Testis (tissue), 3 donors: Measurements from ENCODE around the gene CDC42EP4. TPM values are rescaled to one million over a fixed set of nuclear protein-coding genes. Genes with fewer than 3 reads are reported as not detected.

Experiments
- DNase-seq: peaks from one replicate; pipeline ENCODE4 v3.0.0-alpha.2; 2019
- H3K27ac ChIP-seq, 2 donors: fragments of 200-600 bp; sonication (generic); one replicate each; pipeline ENCODE4 v1.5.1; 2019
- H3K27me3 ChIP-seq: fragments of 200-600 bp; sonication (generic); one replicate; pipeline ENCODE4 v1.5.1; 2019
- H3K36me3 ChIP-seq: fragments of 200-600 bp; sonication (generic); one replicate; pipeline ENCODE4 v1.5.1; 2017; ENCODE audit warnings: low read depth; ENCODE audit errors: missing control alignments
- H3K4me1 ChIP-seq: fragments of 200-600 bp; sonication (generic); one replicate; pipeline ENCODE4 v1.5.1; 2019
- H3K4me3 ChIP-seq, 2 donors: fragments of 200-600 bp; sonication (generic); one replicate each; pipeline ENCODE4 v1.5.1; 2017 to 2019
- H3K9me3 ChIP-seq: fragments of 200-600 bp; sonication (generic); one replicate; pipeline ENCODE4 v1.5.1; 2017
- POLR2A ChIP-seq: fragments of 450-650 bp; IDR thresholded peaks from one replicate; pipeline ENCODE4 v1.6.1; 2017; ENCODE audit warnings: antibody characterized with exemption, mild to moderate bottlenecking, moderate library complexity
- WGBS, 2 donors: methylation state at CpG; one replicate each; pipeline ENCODE4 v1.1.5; 2018; 5-methylcytosine and 5-hydroxymethylcytosine counted together
- intact Hi-C: fragments of 100-400 bp; cut with DNase I; formaldehyde crosslinking; loops from one replicate; pipeline ENCODE4 v1.15.1; 2023; ENCODE audit warnings: low total_unique reads
- polyA plus RNA-seq: library from polyadenylated mRNA; stranded (reverse); fragments of 350-450 nt; fragmentation: Illumina TruSeq; extraction: RNeasy Lipid Tissue Mini Kit (QIAGEN cat#74804); gene quantifications from one replicate; pipeline ENCODE4 v1.2.3, GENCODE V29; 2014; ENCODE audit warnings: low read depth, low replicate concordance; ENCODE audit not compliant: insufficient read depth
- total RNA-seq, 2 donors: library from RNA; depleted of rRNA; stranded (reverse); fragments of >200 nt; gene quantifications; one replicate each; pipeline ENCODE4 v1.2.3, GENCODE V29; 2016
- TF ChIP-seq, protein P1 (sequence below), 3 experiments: fragments of 450-650 bp in 2 of 3; fragments of 200-600 bp in 1 of 3; sonication (generic) in 1 of 3; IDR thresholded peaks; one replicate each; pipeline ENCODE4 v1.5.1; 2016 to 2019; ENCODE audit warnings: antibody characterized with exemption in 3 of 3, mild to moderate bottlenecking in 2 of 3, moderate library complexity in 1 of 3

CDC42EP4 gene
- total and polyA plus RNA-seq, 3 donors from 2014 or later, result 55.9 to 140 (median 103) TPM

GRCh38 chr17:73261617-73261951 is 50.2 kb downstream of the CDC42EP4 start, which contains the start of gene CPSF4L:
Gene CPSF4L, minus strand, starts transcription at chr17:73261880. Its CDS starts 62 bp downstream, at chr17:73261818.
- no peak for DNase-seq
- H3K9me3 ChIP-seq, result no peaks in the 10 kb centered on the region
- no peak within 1 kb of the TSS for H3K4me3 ChIP-seq
- H3K27me3 ChIP-seq, result no peaks in the 10 kb centered on the region
- H3K4me1 ChIP-seq, result peaks cover 25% of the 10 kb centered on the region
- H3K27ac ChIP-seq, result peak within 1 kb of the TSS; percentile 37 to 55
- intact Hi-C loops, result no loop called here
- H3K36me3 ChIP-seq, result no peaks in the 10 kb centered on the region
- WGBS, 2 donors, result 56 to 84% methylated on average over 6 to 9 of the region's 9 CpGs
- TF ChIP-seq, protein P1, sequence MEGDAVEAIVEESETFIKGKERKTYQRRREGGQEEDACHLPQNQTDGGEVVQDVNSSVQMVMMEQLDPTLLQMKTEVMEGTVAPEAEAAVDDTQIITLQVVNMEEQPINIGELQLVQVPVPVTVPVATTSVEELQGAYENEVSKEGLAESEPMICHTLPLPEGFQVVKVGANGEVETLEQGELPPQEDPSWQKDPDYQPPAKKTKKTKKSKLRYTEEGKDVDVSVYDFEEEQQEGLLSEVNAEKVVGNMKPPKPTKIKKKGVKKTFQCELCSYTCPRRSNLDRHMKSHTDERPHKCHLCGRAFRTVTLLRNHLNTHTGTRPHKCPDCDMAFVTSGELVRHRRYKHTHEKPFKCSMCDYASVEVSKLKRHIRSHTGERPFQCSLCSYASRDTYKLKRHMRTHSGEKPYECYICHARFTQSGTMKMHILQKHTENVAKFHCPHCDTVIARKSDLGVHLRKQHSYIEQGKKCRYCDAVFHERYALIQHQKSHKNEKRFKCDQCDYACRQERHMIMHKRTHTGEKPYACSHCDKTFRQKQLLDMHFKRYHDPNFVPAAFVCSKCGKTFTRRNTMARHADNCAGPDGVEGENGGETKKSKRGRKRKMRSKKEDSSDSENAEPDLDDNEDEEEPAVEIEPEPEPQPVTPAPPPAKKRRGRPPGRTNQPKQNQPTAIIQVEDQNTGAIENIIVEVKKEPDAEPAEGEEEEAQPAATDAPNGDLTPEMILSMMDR (IDR thresholded peaks at IDR 0.05), result no peak
- TF ChIP-seq POLR2A, result no peak

- Histone ChIP-seq H3K27ac (no peak overlapping the region), H3K36me3 (no peaks in the 10 kb centered on the region), H3K9me3 (no peaks in the 10 kb centered on the region), H3K27me3 (no peaks in the 10 kb centered on the region), H3K4me1 (peaks cover 16% of the 10 kb centered on the region), H3K4me3 (no peak overlapping the region)
- peak; percentile 51 for DNase-seq
- intact Hi-C loops, result loop anchor here (5.0 kb wide), 1 partner anchor 110 kb away; no protein-coding TSS in a partner anchor
- TF ChIP-seq, protein P1 (IDR thresholded peaks at IDR 0.05), result no peak
- TF ChIP-seq POLR2A, result no peak
- whole genome bisulfite sequencing, 2 donors, result 84 to 88% methylated on average over 6 of the region's 6 CpGs
These were observed 54.3 kb downstream of the CDC42EP4 start for GRCh38 chr17:73257516-73257915.

DNA sequence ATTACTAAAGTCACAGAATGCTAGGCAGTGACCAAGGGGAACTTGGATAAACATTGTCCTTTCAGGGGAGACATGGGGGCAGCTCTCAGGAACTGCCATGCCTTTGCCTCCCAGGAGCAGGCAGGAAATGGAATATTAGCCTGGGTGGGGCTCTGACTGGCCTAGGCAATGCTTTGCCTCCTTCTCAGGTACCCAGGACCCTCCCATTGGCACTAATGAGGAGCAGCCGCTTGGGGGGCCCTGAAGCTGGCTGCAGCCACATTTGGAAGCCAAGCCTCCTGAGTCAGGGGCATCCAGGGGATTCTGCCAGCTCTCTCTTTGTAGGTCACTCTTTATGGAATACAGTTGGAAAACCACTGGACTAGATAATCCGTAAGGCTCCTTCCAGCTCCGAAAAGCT is 55.6 kb downstream of the CDC42EP4 start:
- WGBS, 2 donors, result 84 to 95% methylated on average over 2 to 3 of the region's 3 CpGs
- intact Hi-C loops, result loop anchor here (5.0 kb wide), 1 partner anchor 111 kb away; no protein-coding TSS in a partner anchor
- TF ChIP-seq POLR2A, result no peak
- TF ChIP-seq, protein P1 (IDR thresholded peaks at IDR 0.05), result no peak
- H3K36me3 ChIP-seq, result no peaks in the 10 kb centered on the region
- DNase-seq, result no peak
- H3K27ac ChIP-seq, result no peak overlapping the region
- H3K27me3 ChIP-seq, result no peaks in the 10 kb centered on the region
- no peaks in the 10 kb centered on the region for H3K9me3 ChIP-seq
- peaks cover 8% of the 10 kb centered on the region for H3K4me1 ChIP-seq
- H3K4me3 ChIP-seq, result no peak overlapping the region

DNA sequence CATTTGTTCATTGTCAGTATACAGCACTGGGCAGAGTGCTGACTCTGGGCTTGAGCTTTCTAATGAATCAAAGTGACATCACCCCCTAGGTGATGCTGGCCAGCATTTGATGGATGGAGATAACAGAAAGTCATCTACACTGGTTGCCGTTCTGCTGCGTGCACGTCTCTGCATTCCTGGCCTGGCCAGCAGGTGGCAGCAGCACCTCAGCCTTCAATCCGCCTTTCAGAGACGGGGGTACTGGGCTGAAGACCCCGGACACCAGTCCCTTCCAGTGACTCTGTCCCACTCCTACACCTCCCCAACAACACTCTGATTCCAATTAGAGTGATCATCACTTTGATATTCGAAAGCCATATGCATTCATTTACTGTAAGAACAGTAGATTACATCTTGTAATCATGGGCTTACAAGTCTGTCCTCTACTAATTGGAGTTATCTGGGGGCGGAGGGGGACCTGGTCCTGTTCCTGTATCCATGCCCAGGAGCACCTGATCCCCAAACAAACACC is 56.1 kb downstream of the CDC42EP4 start:
- Histone ChIP-seq H3K36me3 (no peaks in the 10 kb centered on the region), H3K4me1 (peaks cover 3% of the 10 kb centered on the region), H3K9me3 (no peaks in the 10 kb centered on the region), H3K4me3 (no peak overlapping the region), H3K27ac (no peak overlapping the region), H3K27me3 (no peaks in the 10 kb centered on the region)
- no peak for TF ChIP-seq POLR2A
- TF ChIP-seq, protein P1 (IDR thresholded peaks at IDR 0.05), result peak; percentile 95
- intact Hi-C loops, result loop anchor here (5.0 kb wide), 1 partner anchor 112 kb away; no protein-coding TSS in a partner anchor
- DNase-seq, result peak; percentile 58
- WGBS, 2 donors, result 10 to 13% methylated on average over 8 of the region's 8 CpGs

DNA sequence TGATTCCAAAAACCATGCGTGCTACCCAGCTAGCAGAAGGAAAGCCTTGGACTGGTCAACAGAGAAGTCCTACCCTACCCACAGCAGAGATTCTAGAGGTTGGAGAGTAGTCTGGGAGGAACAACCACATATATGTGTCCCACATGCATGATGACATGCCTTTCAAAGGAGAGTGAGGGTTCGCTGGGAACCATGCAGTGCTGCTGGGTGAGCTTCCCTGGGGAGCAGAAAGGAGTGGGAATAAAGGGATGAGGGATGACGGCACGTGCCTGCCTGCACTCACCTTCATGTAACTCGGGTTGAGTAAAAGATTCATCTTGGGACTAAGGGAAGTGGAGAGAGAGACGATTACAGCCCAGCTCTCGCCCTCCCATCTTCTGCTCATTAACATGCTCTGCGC is 59.9 kb downstream of the CDC42EP4 start:
- Histone ChIP-seq H3K4me3 (no peak overlapping the region), H3K9me3 (no peaks in the 10 kb centered on the region), H3K4me1 (no peaks in the 10 kb centered on the region), H3K36me3 (no peaks in the 10 kb centered on the region), H3K27ac (no peak overlapping the region), H3K27me3 (no peaks in the 10 kb centered on the region)
- DNase-seq, result no peak
- WGBS, 2 donors, result 86 to 91% methylated on average over 8 of the region's 8 CpGs
- intact Hi-C loops, result no loop called here
- no peak for TF ChIP-seq POLR2A
- TF ChIP-seq, protein P1 (IDR thresholded peaks at IDR 0.05), result no peak
